Measurements from ENCODE around the gene MYLK. TPM values are rescaled to one million over a fixed set of nuclear protein-coding genes. Genes with fewer than 3 reads are reported as not detected.

The MYLK gene
- total and polyA plus RNA-seq, 10 of the 15 experiments (the other 5 are each of a cell fraction or from before 2014, with no cell fraction given) = 0.04 to 1.6 (median 0.42) TPM; not detected in 1

DNA sequence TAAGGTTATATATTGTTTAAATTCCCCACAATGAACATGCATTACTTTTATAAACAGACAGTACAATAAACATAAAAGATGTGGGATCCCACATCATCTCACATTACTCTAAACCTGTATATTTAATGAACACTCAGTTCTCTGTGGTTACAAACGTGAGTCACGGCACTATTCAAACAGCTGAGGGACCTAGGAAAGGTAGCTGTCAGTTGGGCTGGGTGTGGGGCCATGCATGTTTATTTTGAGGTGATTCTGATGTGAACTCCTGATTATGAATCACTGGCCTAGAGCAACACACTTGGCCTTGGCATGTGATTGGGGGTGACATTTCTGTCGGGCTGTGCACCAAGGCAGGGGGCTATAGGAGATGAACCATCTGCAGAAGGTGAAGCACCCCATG is 151.7 kb downstream of the MYLK start:
- intact Hi-C loops (cut with micrococcal nuclease; ENCODE audit: unreplicated experiment) = no loop called here
- H3K9me3 ChIP-seq (replicated peaks; ENCODE audit: control insufficient read depth, insufficient read depth, low read length) = no peaks in the 10 kb centered on the region
- H2AFZ ChIP-seq (ENCODE audit: control insufficient read depth, low read depth, low read length) = no peak overlapping the region
- H4K20me1 ChIP-seq (ENCODE audit: control insufficient read depth, insufficient read depth) = no peaks in the 10 kb centered on the region
- RAD21 ChIA-PET (ENCODE audit: unreplicated experiment) = no interaction called here
- no peak overlapping the region for H3K4me3 ChIP-seq
- no peak for ATAC-seq
- no peak overlapping the region for H3K27ac ChIP-seq (ENCODE audit: control insufficient read depth, insufficient read depth)
- H3K36me3 ChIP-seq (ENCODE audit: control insufficient read depth in 2 of 2, insufficient read depth in 2 of 2, low read length in 1 of 2) = no peaks in the 10 kb centered on the region
- H3K4me1 ChIP-seq (ENCODE audit: control insufficient read depth, insufficient read depth, low read length) = no peaks in the 10 kb centered on the region
- no peak for FAIRE-seq
- WGBS (ENCODE audit: insufficient coverage, insufficient replicate concordance, low lambda C conversion rate, missing lambda C conversion rate) = 9% methylated on average over 3 of the region's 3 CpGs
- in situ Hi-C loops (cut with MboI) = no loop called here
- H3K27me3 ChIP-seq (replicated peaks in 1 of 2; ENCODE audit: control insufficient read depth in 2 of 2, insufficient read depth in 2 of 2, low read length in 1 of 2) = no peaks in the 10 kb centered on the region
- CTCF ChIA-PET = interaction anchor here (1.6 kb wide), 1 partner anchor 9 kb away, joined by 7 read pairs; no protein-coding TSS in a partner anchor
- H3K4me2 ChIP-seq (ENCODE audit: control insufficient read depth, insufficient read depth) = no peak overlapping the region
- POLR2A ChIA-PET = no interaction called here
- no TSS peak for BruUV-seq (replicated peaks)
- H3K79me2 ChIP-seq (ENCODE audit: control insufficient read depth, insufficient read depth, low read length) = no peaks in the 10 kb centered on the region
- no peak overlapping the region for H3K9ac ChIP-seq (ENCODE audit: control insufficient read depth, insufficient read depth, low read length)
- DNase-seq (ENCODE audit: low read depth, low spot score) = no peak
- TF ChIP-seq NRF1 (conservative IDR thresholded peaks at IDR 0.05; ENCODE audit: low read depth, low read length) (no peak), DPF2 (IDR thresholded peaks at IDR 0.05) (no peak), JUND (IDR thresholded peaks at IDR 0.05; ENCODE audit: low read depth, low read length) (no peak), WRNIP1 (IDR thresholded peaks at IDR 0.05; ENCODE audit: borderline replicate concordance, low read depth, low read length) (no peak), CREM (IDR thresholded peaks at IDR 0.05; ENCODE audit: low read depth) (no peak), ETV6 (conservative IDR thresholded peaks at IDR 0.05 in 1 of 2, IDR thresholded peaks at IDR 0.05 in 1 of 2; ENCODE audit: borderline replicate concordance in 1 of 2, low read depth in 1 of 2) (no peak), TCF12 (IDR thresholded peaks at IDR 0.05; ENCODE audit: low read depth, low read length) (no peak), CBX3 (IDR thresholded peaks at IDR 0.05; ENCODE audit: borderline replicate concordance, low read depth) (no peak), ZBED1 (IDR thresholded peaks at IDR 0.05; ENCODE audit: borderline replicate concordance) (no peak), KDM1A (IDR thresholded peaks at IDR 0.05; ENCODE audit: borderline replicate concordance) (no peak), GATAD2B (conservative IDR thresholded peaks at IDR 0.05; ENCODE audit: low read depth) (no peak), ESRRA (IDR thresholded peaks at IDR 0.05; ENCODE audit: low read length) (no peak), CREB1 (IDR thresholded peaks at IDR 0.05; ENCODE audit: low read depth) (no peak), TCF7 (IDR thresholded peaks at IDR 0.05; ENCODE audit: borderline replicate concordance) (no peak)
- TF ChIP-seq, protein P1, sequence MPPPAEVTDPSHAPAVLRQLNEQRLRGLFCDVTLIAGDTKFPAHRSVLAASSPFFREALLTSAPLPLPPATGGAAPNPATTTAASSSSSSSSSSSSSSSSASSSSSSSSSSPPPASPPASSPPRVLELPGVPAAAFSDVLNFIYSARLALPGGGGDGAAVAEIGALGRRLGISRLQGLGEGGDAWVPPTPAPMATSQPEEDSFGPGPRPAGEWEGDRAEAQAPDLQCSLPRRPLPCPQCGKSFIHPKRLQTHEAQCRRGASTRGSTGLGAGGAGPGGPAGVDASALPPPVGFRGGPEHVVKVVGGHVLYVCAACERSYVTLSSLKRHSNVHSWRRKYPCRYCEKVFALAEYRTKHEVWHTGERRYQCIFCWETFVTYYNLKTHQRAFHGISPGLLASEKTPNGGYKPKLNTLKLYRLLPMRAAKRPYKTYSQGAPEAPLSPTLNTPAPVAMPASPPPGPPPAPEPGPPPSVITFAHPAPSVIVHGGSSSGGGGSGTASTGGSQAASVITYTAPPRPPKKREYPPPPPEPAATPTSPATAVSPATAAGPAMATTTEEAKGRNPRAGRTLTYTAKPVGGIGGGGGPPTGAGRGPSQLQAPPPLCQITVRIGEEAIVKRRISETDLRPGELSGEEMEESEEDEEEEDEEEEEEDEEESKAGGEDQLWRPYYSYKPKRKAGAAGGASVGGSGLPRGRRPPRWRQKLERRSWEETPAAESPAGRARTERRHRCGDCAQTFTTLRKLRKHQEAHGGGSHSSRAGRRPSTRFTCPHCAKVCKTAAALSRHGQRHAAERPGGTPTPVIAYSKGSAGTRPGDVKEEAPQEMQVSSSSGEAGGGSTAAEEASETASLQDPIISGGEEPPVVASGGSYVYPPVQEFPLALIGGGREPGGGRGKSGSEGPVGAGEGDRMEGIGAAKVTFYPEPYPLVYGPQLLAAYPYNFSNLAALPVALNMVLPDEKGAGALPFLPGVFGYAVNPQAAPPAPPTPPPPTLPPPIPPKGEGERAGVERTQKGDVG (CRISPR knock-in tag; IDR thresholded peaks at IDR 0.05) = no peak
- SMC1A ChIA-PET (ENCODE audit: uncharacterized antibody, unreplicated experiment) = interaction anchor here (1.3 kb wide), 1 partner anchor 9 kb away, joined by 3 read pairs; no protein-coding TSS in a partner anchor
